ENCODE data around the gene PLPP3.

DNA sequence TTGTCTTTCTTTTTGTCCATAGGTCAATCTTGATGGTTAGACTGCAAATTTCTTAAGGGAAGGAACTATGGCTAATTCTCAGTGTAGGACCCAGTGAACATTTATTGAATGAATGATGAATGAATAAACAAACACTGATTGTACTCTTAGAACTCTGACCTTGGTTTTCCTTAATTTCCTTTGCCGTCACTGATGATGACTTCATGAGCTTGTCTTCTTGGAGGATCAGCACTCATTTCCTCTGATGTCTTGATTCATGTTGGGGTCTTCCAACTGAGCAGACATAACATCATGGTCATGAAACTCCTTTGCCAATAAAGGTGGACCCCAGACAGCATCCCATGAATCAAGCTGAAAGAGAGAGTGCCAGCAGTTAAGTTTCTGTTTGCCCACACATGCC, 96.3 kb downstream of the PLPP3 start:
- TF ChIP-seq, protein P1, sequence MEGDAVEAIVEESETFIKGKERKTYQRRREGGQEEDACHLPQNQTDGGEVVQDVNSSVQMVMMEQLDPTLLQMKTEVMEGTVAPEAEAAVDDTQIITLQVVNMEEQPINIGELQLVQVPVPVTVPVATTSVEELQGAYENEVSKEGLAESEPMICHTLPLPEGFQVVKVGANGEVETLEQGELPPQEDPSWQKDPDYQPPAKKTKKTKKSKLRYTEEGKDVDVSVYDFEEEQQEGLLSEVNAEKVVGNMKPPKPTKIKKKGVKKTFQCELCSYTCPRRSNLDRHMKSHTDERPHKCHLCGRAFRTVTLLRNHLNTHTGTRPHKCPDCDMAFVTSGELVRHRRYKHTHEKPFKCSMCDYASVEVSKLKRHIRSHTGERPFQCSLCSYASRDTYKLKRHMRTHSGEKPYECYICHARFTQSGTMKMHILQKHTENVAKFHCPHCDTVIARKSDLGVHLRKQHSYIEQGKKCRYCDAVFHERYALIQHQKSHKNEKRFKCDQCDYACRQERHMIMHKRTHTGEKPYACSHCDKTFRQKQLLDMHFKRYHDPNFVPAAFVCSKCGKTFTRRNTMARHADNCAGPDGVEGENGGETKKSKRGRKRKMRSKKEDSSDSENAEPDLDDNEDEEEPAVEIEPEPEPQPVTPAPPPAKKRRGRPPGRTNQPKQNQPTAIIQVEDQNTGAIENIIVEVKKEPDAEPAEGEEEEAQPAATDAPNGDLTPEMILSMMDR (IDR thresholded peaks at IDR 0.05): no peak
- no peak for TF ChIP-seq POLR2A (IDR thresholded peaks at IDR 0.05)

All from testis (tissue), 2 donors.